Stimulated activated CD4-positive, alpha-beta T cell treated with anti-CD3 and anti-CD28 coated beads, TNF-alpha, amount 100 ng/mL, for 1 hour (primary cell): ENCODE results near the gene ITIH1.

ENCODE experiments used
- DNase-seq, 3 donors: peaks; one replicate each; pipeline ENCODE4 v3.0.0-alpha.2; 2020; ENCODE audit warnings: low read depth in 3 of 3, low spot score in 1 of 3

Gene ITIH1

DNA sequence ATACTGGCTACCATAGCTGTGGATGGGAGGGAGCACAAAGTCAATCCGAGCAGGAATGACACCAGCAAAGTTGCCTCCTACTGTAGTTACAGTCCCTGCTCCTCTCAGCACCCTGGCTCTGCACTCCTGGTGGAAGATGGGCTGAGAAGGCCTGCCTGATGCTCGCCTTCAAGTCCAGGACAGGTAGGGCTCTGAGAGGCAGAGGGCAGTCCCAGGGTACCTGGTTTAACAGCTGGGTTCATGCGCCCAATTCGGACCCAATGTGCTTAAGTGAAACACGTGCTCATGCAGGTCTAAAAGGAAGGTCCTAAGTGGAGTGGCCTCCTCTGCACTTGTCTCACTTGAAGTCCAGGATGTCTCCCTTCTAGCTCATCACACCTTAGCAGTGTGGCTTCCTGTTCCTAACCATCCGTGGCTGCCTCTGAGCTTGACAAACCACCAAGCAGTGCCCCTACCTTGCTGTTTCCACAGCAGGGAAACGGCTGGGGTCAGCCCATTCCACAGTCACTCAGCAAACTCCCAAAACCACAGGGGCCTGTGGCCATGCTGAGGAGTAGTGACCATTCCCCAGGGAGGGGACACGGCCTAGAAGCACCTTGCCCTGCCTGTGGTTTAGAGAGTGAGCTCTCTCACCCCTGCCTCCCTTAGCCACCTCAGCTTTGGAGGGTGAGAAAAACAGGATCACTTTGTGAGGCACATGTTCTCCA lies 61.3 kb downstream of the ITIH1 start:
- no peak for DNase-seq

DNA sequence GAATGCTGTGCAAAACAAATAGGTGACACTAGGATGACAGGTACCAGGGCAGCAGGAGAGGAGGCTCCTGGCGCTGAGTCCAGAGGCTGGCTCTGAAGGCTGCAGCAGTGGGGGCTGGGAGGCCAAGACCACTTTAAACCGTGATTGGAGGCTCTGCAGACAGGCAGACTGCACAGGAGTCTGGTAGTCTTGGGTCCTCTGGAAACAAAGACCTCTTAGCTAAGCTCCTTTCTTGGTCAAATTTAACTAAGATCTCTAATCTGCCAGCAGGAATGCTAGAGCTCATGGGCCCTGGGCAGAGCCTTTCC lies 61.8 kb downstream of the ITIH1 start:
- DNase-seq = no peak

DNA sequence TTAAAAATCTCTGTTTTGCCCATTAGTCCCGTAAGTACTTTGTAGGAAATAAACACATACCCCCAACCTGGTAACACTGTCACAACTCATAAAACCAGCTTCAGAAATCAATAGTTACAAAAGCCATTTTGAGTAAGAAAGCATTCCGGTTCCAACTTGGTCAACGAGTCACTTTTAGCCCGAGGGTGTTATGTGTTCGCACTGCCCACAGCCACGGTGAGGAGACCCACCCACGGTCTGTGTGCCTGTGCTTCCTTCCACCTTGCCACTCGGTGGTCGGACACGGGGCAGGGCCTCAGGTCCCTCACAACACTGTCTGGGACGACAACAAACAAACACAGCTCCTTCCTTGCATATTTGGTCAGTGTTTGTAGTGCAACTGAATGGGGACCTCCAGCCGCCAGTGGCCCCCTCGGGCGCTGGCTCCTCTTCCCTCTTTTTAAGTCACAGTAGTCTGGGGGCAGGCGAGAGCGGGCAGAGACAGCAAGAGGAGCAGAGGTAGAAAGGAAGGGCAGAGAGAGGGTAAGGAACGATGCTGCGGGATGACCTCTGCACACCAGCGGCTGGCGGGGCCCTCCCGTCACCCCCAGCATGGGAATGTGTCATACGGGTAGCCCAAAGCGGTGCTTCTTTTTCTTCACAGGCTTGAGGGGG lies 62.6 kb downstream of the ITIH1 start:
- no peak for DNase-seq

DNA sequence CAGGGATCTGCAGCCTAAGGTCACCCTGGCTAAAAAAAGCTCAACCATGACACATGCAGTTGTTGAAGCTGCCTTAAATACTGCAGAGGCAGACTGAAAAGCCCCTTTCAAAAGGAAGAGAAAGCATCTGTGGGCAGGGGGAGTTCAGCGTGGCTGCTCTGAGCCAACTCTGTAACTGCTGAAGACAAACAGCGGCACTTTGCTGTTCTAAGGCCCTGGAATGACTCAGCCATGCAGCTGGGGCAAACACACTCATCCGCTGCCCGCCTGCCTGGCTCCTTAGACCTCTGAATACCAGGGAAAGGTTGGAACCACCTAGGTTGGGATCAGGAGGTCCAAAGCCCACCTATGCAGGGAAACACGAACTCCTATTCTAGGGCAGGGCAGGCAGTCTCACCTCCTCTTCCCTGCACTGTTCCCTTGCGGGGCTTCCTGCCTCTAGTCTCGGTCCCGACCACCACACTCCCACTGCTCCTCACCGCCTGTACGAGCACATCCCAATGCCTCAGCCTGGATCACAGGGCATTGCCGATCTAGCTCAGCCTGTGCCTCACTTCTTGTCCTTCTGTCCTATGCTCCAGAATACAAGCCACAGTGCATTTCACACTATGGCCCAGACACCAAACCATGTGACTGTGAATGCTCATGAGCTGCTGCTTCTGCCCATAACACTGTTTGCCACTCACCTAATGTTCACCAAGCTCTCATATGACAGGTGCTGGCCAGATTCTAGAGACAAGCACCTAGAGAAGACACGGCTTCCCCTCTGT lies 64.0 kb downstream of the ITIH1 start:
- no peak for DNase-seq
